Panc1 (cell line): Measurements from ENCODE around the gene PRKCB. TPM values are rescaled to one million over a fixed set of nuclear protein-coding genes. Genes with fewer than 3 reads are reported as not detected.

Experiments used
- ATAC-seq: fragments of 200-7000 bp; cut with Tn5 transposase; 2 replicates; pipeline ENCODE4 v1.9.1; 2020; ENCODE audit warnings: mild to moderate bottlenecking, moderate library complexity
- BruUV-seq: library from RNA; stranded (reverse); fragments of 400-500 nt; replicated peaks from 2 replicates; lab custom pipeline; 2021; lab: Mats Ljungman, UMichigan
- CTCF ChIA-PET: fragments of 300-600 bp; sonication (Branson Sonifier 250); formaldehyde crosslinking; loops from one replicate; lab custom pipeline; 2022; ENCODE audit warnings: antibody characterized with exemption; lab: Charles Lee
- POLR2A ChIA-PET: fragments of 300-600 bp; sonication (Branson Sonifier 250); formaldehyde crosslinking; loops from one replicate; lab custom pipeline; 2022; ENCODE audit warnings: antibody characterized with exemption; lab: Charles Lee
- DNase-seq: peaks from one replicate; pipeline ENCODE4 v3.0.0-alpha.2; 2010; ENCODE audit warnings: low read depth, low spot score
- H3K27ac ChIP-seq: 2 replicates; pipeline ENCODE4 v1.5.1; 2011; ENCODE audit warnings: mild to moderate bottlenecking, low read length, inconsistent platforms
- H3K27me3 ChIP-seq: fragments of 200-500 bp; sonication (Bioruptor generic); 2 replicates; pipeline ENCODE4 v1.6.0; 2014; ENCODE audit warnings: low read length, inconsistent platforms; ENCODE audit not compliant: control insufficient read depth, insufficient read depth
- H3K36me3 ChIP-seq: fragments of 200-500 bp; sonication (Bioruptor generic); 2 replicates; pipeline ENCODE4 v1.5.1; 2014; ENCODE audit warnings: inconsistent platforms, mild to moderate bottlenecking, low read length, moderate library complexity; ENCODE audit not compliant: control insufficient read depth, insufficient read depth
- H3K4me1 ChIP-seq: 2 replicates; pipeline ENCODE4 v1.5.1; 2011; ENCODE audit warnings: inconsistent platforms, mild to moderate bottlenecking, low read length, moderate library complexity; ENCODE audit not compliant: control insufficient read depth, insufficient read depth
- H3K4me3 ChIP-seq, 2 experiments: 2 replicates each; pipeline ENCODE4 v1.5.1; 2011 to 2012; ENCODE audit warnings: low read depth in 2 of 2, low read length in 2 of 2, mild to moderate bottlenecking in 2 of 2, inconsistent platforms in 1 of 2, moderate library complexity in 1 of 2
- H3K9me3 ChIP-seq: fragments of 200-500 bp; sonication (Bioruptor generic); 2 replicates; pipeline ENCODE4 v1.5.1; 2014; ENCODE audit warnings: low read depth, mild to moderate bottlenecking, inconsistent platforms, low read length, moderate library complexity; ENCODE audit not compliant: control insufficient read depth, insufficient read depth
- POLR2AphosphoS5 ChIP-seq: IDR thresholded peaks from 2 replicates; pipeline ENCODE4 v1.6.1; 2012; ENCODE audit warnings: mild to moderate bottlenecking, low read depth, low read length, moderate library complexity
- SIN3A ChIP-seq: IDR thresholded peaks from 2 replicates; pipeline ENCODE4 v1.6.1; 2012; ENCODE audit warnings: low read depth, mild to moderate bottlenecking, low read length, moderate library complexity, borderline replicate concordance; ENCODE audit not compliant: insufficient read depth
- TCF7L2 ChIP-seq: IDR thresholded peaks from 2 replicates; pipeline ENCODE4 v1.6.1; 2011; ENCODE audit warnings: mild to moderate bottlenecking, low read depth, low read length, inconsistent platforms
- in situ Hi-C: cut with HindIII; loops from 2 replicates; pipeline ENCODE4 v1.10.0; 2016; ENCODE audit warnings: low sequenced_read_pairs, low pct_unique_long_range_greater_than_20kb
- intact Hi-C: fragments of 100-400 bp; cut with micrococcal nuclease; formaldehyde crosslinking; loops from one replicate; pipeline ENCODE4 v1.10.0; 2022; ENCODE audit not compliant: unreplicated experiment
- total RNA-seq: library from RNA; stranded (reverse); gene quantifications from one replicate; pipeline ENCODE4 v1.2.1, GENCODE V29; 2021; ENCODE audit not compliant: unreplicated experiment
- TF ChIP-seq, protein P1 (sequence below): fragments of 450-650 bp; IDR thresholded peaks from 2 replicates; pipeline ENCODE4 v1.5.1; 2017; ENCODE audit warnings: mild to moderate bottlenecking
- TF ChIP-seq, protein P2 (sequence below), 2 experiments: IDR thresholded peaks; 2 replicates each; pipeline ENCODE4 v1.6.1; 2011 to 2012; ENCODE audit warnings: low read depth in 2 of 2, control low read depth in 1 of 2, low read length in 1 of 2, mild to moderate bottlenecking in 1 of 2, moderate library complexity in 1 of 2; ENCODE audit not compliant: insufficient read depth in 1 of 2

Gene PRKCB
- total RNA-seq, 1 experiment from 2014 or later, result 0.41 TPM

DNA sequence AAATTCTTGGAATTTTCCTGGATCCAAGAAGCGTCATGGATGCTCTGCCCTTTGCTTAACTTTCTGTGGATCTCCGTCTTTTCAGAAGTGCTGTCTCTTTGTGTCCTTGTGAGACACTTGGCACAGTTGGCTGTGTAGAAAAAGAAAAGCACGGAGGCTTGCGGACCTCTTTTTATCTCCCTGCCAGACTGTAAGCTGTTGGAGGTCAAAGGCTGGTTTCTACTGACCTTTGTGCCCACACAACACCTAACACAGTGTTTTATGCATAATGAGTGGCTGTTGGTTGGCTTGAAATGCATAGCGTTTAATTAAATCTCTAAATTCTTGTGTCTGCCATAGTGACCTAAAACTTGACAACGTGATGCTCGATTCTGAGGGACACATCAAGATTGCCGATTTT, 344.7 kb downstream of the PRKCB start:
- H3K27ac ChIP-seq, result no peak overlapping the region
- CTCF ChIA-PET, result no interaction called here
- H3K4me3 ChIP-seq, result no peak overlapping the region
- intact Hi-C loops (no loop called here), in situ Hi-C loops (no loop called here)
- DNase-seq (no peak), ATAC-seq (no peak)
- H3K36me3 ChIP-seq, result no peaks in the 10 kb centered on the region
- BruUV-seq, result no TSS peak
- TF ChIP-seq POLR2AphosphoS5 (no peak), SIN3A (no peak), TCF7L2 (no peak)
- TF ChIP-seq, protein P1, sequence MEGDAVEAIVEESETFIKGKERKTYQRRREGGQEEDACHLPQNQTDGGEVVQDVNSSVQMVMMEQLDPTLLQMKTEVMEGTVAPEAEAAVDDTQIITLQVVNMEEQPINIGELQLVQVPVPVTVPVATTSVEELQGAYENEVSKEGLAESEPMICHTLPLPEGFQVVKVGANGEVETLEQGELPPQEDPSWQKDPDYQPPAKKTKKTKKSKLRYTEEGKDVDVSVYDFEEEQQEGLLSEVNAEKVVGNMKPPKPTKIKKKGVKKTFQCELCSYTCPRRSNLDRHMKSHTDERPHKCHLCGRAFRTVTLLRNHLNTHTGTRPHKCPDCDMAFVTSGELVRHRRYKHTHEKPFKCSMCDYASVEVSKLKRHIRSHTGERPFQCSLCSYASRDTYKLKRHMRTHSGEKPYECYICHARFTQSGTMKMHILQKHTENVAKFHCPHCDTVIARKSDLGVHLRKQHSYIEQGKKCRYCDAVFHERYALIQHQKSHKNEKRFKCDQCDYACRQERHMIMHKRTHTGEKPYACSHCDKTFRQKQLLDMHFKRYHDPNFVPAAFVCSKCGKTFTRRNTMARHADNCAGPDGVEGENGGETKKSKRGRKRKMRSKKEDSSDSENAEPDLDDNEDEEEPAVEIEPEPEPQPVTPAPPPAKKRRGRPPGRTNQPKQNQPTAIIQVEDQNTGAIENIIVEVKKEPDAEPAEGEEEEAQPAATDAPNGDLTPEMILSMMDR, result no peak
- TF ChIP-seq, protein P2, sequence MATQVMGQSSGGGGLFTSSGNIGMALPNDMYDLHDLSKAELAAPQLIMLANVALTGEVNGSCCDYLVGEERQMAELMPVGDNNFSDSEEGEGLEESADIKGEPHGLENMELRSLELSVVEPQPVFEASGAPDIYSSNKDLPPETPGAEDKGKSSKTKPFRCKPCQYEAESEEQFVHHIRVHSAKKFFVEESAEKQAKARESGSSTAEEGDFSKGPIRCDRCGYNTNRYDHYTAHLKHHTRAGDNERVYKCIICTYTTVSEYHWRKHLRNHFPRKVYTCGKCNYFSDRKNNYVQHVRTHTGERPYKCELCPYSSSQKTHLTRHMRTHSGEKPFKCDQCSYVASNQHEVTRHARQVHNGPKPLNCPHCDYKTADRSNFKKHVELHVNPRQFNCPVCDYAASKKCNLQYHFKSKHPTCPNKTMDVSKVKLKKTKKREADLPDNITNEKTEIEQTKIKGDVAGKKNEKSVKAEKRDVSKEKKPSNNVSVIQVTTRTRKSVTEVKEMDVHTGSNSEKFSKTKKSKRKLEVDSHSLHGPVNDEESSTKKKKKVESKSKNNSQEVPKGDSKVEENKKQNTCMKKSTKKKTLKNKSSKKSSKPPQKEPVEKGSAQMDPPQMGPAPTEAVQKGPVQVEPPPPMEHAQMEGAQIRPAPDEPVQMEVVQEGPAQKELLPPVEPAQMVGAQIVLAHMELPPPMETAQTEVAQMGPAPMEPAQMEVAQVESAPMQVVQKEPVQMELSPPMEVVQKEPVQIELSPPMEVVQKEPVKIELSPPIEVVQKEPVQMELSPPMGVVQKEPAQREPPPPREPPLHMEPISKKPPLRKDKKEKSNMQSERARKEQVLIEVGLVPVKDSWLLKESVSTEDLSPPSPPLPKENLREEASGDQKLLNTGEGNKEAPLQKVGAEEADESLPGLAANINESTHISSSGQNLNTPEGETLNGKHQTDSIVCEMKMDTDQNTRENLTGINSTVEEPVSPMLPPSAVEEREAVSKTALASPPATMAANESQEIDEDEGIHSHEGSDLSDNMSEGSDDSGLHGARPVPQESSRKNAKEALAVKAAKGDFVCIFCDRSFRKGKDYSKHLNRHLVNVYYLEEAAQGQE (IDR thresholded peaks at IDR 0.05; ENCODE audit: insufficient read depth in 1 of 2, low read depth in 2 of 2, low read length in 1 of 2), result no peak
- peaks cover 8% of the 10 kb centered on the region; the same call in 1 of the 2 replicates for H3K27me3 ChIP-seq
- no peaks in the 10 kb centered on the region for H3K9me3 ChIP-seq
- POLR2A ChIA-PET, result no interaction called here
- no peaks in the 10 kb centered on the region for H3K4me1 ChIP-seq

DNA sequence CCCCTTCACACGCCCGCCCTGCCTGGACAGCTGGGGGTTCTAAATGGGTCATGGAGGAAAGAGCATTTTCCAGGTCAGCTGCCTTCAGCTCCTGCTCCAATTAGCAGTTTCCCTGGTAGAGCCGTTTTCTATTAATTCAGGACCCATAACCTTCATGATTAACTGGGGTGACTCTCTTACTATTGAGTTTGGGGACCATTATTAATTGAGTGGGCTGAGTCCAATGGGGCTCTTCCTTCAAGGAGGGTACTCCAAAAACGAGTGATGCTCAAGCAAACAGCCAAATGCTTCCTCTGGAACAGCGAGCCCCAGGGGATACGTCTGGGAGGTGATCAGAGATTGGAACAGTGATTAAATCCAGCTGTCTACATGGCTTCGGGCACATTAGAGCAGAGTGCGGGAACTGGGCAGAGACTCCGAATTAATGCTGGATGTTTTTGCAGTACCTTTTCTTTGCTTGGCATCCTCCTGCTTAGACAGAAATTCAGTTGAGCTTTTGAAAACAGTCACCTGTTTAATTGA, 352.3 kb downstream of the PRKCB start:
- Histone ChIP-seq H3K36me3 (no peaks in the 10 kb centered on the region), H3K27me3 (peaks cover 22% of the 10 kb centered on the region), H3K4me3 (no peak overlapping the region), H3K4me1 (no peaks in the 10 kb centered on the region), H3K9me3 (no peaks in the 10 kb centered on the region), H3K27ac (no peak overlapping the region)
- ChIA-PET POLR2A (no interaction called here), CTCF (no interaction called here)
- TF ChIP-seq POLR2AphosphoS5 (no peak), SIN3A (no peak), TCF7L2 (no peak)
- TF ChIP-seq, protein P1, result no peak
- TF ChIP-seq, protein P2 (IDR thresholded peaks at IDR 0.05; ENCODE audit: insufficient read depth in 1 of 2, low read depth in 2 of 2, low read length in 1 of 2), result no peak
- DNase-seq (no peak), ATAC-seq (no peak)
- in situ Hi-C loops (no loop called here), intact Hi-C loops (no loop called here)
- BruUV-seq, result no TSS peak
